Hepatocyte (in vitro differentiated cells): ENCODE data around the gene OCA2.

Source experiments
- CTCF ChIP-seq: fragments of 200-600 bp; sonication (generic); IDR thresholded peaks from 2 replicates; pipeline ENCODE4 v1.5.1; 2016; ENCODE audit warnings: antibody characterized with exemption, mild to moderate bottlenecking; ENCODE audit not compliant: poor library complexity
- EZH2 ChIP-seq: fragments of 200-600 bp; sonication (generic); IDR thresholded peaks from 2 replicates; pipeline ENCODE4 v1.6.1; 2016; ENCODE audit warnings: antibody characterized with exemption, mild to moderate bottlenecking, borderline replicate concordance

GRCh38 chr15:27885201-27885600, 213.9 kb downstream of the OCA2 start:
- no peak for TF ChIP-seq EZH2
- no peak for TF ChIP-seq CTCF
